ENCODE measurements around the gene FAM185A.
"Not testable (repeated sequence)": the region's sequence is repeated elsewhere in the genome, so short reads cannot be mapped to it uniquely, and the experiment has no call there.

- TF ChIP-seq, protein P1, sequence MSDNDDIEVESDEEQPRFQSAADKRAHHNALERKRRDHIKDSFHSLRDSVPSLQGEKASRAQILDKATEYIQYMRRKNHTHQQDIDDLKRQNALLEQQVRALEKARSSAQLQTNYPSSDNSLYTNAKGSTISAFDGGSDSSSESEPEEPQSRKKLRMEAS (IDR thresholded peaks at IDR 0.05), result not testable (repeated sequence)
- TF ChIP-seq, protein P2, sequence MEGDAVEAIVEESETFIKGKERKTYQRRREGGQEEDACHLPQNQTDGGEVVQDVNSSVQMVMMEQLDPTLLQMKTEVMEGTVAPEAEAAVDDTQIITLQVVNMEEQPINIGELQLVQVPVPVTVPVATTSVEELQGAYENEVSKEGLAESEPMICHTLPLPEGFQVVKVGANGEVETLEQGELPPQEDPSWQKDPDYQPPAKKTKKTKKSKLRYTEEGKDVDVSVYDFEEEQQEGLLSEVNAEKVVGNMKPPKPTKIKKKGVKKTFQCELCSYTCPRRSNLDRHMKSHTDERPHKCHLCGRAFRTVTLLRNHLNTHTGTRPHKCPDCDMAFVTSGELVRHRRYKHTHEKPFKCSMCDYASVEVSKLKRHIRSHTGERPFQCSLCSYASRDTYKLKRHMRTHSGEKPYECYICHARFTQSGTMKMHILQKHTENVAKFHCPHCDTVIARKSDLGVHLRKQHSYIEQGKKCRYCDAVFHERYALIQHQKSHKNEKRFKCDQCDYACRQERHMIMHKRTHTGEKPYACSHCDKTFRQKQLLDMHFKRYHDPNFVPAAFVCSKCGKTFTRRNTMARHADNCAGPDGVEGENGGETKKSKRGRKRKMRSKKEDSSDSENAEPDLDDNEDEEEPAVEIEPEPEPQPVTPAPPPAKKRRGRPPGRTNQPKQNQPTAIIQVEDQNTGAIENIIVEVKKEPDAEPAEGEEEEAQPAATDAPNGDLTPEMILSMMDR (IDR thresholded peaks at IDR 0.05), result not testable (repeated sequence)
- TF ChIP-seq HOXA7 (CRISPR knock-in tag; IDR thresholded peaks at IDR 0.05); CEBPB (IDR thresholded peaks at IDR 0.05); RNF2 (IDR thresholded peaks at IDR 0.05; ENCODE audit: borderline replicate concordance, low read depth); ELK1 (IDR thresholded peaks at IDR 0.05; ENCODE audit: low read depth, low read length); ESRRA (IDR thresholded peaks at IDR 0.05; ENCODE audit: borderline replicate concordance, low read length); EP300 (IDR thresholded peaks at IDR 0.05); NFE2L2 (conservative IDR thresholded peaks at IDR 0.05; ENCODE audit: low read length); RAD21 (conservative IDR thresholded peaks at IDR 0.05 in 1 of 2, IDR thresholded peaks at IDR 0.05 in 1 of 2); KDM1A (IDR thresholded peaks at IDR 0.05; ENCODE audit: low read depth); MAFK (IDR thresholded peaks at IDR 0.05; ENCODE audit: partially characterized antibody): not testable (repeated sequence)
Observed at GRCh38 chr7:102770467-102770866, 21.7 kb downstream of the FAM185A start.

Data from A549 (cell line).